HG03439 (cell line): Measurements from ENCODE around the gene NATD1.

ENCODE experiments used
- ATAC-seq: cut with Tn5 transposase; IDR thresholded peaks from one replicate; pipeline ENCODE4 v1.9.1; 2021; ENCODE audit warnings: mild to moderate bottlenecking, moderate library complexity; ENCODE audit not compliant: unreplicated experiment

Gene NATD1

DNA sequence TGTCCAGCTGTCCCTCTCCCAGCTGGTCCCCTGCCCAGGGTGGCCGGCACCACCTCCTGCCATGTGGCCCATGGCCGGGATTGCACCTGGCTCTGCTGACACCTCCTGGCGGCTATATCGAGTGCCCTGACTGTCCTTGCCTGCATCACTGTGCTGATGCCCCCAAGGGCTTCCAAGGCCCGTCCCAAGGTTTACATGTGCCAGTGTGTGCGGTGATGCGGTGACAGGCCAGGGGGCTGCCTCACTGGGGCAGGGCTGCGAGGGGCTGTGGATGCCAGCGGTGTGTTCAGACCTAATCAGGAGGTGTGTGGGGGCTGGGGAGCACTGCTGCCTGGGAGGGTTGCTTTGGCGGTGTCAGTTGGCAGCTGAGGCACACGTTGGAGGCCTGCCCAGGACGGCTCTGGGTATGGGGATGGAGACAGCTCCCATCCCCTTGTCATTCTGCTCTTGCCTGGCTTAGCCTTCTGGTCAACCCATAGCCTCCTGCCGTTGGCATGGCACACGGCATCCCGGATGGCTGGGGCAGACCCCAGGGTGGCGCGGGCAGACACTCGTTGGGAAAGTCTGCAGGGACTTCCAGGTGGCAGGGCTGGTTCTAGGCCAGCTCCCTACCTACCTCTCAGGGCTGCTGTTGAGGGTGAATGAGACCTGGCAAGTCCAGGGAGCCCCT is 36.8 kb upstream of the NATD1 start:
- ATAC-seq: no peak

- no peak for ATAC-seq
These were observed 36.1 kb upstream of the NATD1 start for GRCh38 chr17:21289175-21289901.

GRCh38 chr17:21288571-21289017 is 35.4 kb upstream of the NATD1 start:
- no peak for ATAC-seq

GRCh38 chr17:21287703-21288449 is 34.7 kb upstream of the NATD1 start:
- ATAC-seq: peak; percentile 32

DNA sequence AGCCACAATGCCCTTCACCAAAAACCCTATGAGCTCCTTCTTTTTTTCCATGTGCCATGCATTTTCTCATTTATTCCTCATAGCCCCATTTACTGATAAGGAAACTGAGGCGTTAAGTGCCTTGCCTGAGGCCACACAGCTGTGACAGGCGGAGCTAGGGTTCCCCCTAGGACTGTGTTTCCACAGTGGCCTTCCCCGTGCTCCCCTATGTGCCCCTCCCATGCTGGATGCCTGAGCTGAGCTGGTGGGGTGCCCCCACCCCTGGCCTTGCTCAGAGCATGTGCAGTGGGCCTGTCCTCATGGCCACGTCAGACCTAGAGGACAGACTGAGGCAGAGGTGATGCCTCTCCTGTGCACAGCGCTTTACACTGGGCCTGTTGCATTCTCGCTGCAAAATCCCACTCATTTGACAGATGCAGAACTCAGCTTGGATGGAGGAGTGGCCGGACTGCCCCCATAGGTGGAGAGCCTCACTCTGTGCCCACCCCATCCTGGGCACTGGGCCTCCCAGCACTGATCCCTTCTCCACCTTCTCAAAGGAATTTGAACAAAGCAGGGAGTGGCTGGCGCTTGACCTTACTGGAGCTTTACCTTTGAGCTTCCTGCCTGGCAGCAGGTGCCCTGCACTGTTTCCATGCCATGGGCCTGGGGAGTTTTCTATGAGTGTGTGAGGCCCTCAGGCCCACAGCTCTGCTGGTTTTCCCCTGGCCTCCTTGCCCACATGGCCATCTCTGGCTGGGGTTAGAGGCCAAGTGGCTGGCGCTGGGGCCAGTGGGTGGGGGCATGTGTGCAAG is 33.9 kb upstream of the NATD1 start:
- ATAC-seq: no peak

- no peak for ATAC-seq
These were observed 33.0 kb upstream of the NATD1 start for GRCh38 chr17:21286066-21286770.

GRCh38 chr17:21285164-21286065 is 32.2 kb upstream of the NATD1 start:
- ATAC-seq: no peak

DNA sequence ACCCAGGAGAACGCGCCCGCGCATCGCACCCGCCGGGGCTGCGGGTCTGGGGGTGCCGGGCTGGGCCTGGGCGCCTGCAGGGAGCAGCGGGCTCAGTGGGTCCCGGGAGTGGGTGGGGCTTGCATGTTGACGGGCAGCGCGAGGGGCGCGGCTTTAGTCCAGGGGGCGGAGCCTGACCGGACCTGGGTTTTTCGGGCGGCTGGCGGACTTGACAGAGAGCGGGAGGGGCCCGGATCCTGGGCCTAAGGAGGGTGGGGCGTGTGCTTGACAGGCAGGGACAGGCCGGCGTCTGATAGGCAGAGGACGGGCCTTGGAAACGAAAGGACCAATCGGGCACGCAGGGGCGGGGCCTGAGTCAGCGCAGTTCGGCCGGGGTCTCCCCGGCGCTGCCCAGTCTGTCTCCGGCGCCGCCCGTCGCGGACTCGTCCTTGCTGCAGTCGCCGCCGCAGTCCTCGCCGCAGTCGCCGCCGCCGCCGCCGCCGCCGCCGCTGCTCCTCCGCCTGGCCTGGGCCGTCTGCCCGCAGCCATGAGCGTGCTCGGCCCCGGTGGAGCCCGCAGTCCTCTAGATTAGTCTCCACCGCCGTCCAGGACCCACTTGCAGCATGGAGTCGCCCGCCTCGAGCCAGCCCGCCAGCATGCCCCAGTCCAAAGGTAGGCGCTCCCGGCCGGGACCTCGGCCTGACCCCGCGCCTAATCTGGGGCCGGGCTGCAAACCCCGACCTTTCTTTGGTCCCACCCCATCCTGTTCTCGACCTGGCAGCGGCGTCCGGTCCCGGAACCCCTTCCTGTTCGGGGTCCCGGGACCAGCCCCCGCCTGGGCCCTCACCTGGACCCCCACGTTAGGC is 31.3 kb upstream of the NATD1 start, which contains the start of gene MAP2K3:
MAP2K3 (plus strand) TSS at position 393 of the 845 bp plus-strand sequence; CDS start at position 603, 210 bp downstream.
- peak; percentile 74 for ATAC-seq

DNA sequence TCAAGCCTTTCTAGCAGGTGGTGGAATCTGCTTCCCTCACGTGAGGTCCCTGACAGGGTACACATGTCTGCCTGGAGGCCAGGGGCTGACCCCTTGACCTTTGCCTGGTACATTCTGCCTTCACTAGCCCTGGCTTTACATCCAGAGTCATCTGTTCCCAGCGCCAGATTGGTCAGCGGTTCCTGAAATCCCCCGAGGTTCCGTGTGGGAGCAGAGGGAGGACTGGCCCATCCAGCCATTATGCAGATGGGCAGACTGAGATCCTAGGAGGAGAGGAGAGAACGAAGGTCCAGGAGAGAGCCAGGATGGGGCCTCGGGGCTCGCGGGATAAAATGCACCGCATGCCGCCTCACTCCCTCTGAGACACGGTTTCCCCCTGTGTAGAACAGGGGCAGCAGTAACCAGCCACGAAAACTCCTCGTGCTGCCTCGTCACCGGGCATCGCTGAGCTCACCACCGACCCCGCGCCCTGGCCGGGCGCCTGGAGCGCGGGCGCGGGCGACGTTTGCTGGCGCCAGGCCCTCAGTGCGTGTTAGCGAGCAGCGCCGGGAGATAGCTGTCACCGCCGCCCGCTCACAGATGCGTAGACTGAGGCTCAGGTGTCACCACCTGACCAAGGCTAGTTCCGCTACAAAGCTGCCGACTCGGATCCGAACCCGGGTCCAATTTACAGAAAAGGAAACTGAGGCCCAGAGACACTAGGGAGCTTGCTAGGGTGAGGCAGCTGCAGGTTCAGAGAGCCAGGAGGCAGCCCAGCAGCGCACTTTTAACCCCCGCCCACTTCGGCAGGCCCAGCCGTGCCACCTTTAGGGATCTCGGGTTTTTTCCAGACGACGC is 30.5 kb upstream of the NATD1 start:
- ATAC-seq: no peak

DNA sequence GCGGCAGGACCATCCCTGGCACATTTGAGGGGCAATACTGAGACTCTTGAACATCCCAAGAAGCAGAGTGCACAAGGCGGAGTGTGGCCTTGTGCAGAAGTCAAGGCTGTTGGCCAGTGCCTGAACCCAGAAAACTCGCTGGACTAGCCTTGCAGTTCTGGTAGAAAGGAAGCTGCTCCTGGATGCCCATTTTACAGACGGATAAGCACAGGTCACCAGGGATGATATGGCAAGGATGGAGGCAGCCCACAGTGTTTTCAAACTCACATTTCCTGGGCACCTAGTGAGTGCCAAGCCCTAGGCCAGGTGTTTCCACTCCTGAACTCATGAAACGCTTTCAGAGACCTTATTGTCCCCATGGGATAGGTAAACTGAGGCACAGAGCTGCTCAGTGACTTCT is 29.6 kb upstream of the NATD1 start:
- ATAC-seq: no peak

DNA sequence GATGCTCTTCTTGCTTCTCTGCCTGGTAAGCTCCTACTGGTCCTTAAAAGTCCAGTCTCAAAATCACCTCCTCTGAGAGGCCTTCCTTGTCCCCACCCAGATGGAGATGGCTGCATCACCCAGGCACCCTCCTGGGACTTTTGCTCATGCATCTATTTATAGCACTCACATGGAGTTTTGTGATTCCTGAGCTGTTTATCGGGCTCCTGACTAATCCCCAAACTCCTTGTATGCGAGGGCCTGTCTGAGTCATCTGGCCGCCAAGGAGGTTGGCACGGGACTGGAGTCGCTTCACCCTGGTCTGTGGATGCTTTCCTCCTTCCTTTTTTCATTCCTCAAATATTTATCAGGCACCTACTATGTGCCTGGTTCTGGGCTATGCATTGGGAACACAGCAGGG is 29.0 kb upstream of the NATD1 start:
- ATAC-seq: no peak

DNA sequence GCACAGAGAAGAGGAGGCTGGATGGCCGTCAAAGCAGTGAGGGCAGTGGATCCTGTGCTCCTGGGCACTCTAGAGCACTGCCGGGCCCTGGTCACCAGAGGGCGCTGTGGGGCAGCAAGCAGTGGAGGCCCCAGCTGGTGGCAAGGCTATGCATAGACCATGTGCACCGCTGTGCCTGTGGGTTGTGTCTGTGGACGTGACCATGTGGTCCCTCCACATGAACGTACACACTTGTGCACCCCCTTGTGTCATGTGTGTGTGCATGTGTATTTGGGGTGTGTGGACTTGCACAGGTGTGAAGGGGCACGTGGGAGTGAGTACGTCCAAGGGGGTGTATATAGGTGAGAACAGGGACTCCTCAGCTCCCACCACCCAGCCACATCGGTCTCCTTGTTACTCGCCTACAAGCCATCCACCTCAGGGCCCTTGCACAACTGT is 26.9 kb upstream of the NATD1 start:
- no peak for ATAC-seq

DNA sequence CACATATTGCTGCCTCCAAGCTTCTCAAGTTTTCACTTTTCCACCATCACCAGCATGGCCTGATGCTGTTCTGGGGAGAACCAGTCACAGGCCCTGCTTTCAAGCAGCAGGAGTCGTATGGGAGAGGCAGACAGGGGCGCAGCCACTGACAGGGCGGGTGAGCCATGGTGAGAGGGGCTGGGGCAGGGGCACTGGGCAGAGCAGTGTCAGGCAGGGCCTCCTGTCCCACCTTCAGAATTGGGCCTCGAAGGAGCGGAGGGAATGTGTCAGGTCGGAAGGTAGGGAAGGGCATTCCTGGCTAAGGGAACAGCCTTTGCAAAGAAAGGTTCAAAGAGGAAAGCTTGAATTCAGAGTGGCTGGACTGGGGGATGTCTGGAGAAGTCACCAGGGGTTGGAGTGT is 26.4 kb upstream of the NATD1 start:
- no peak for ATAC-seq

- no peak for ATAC-seq
These were observed 26.0 kb upstream of the NATD1 start for GRCh38 chr17:21279198-21279535.

- no peak for ATAC-seq
These were observed 25.4 kb upstream of the NATD1 start for GRCh38 chr17:21278450-21279197.

DNA sequence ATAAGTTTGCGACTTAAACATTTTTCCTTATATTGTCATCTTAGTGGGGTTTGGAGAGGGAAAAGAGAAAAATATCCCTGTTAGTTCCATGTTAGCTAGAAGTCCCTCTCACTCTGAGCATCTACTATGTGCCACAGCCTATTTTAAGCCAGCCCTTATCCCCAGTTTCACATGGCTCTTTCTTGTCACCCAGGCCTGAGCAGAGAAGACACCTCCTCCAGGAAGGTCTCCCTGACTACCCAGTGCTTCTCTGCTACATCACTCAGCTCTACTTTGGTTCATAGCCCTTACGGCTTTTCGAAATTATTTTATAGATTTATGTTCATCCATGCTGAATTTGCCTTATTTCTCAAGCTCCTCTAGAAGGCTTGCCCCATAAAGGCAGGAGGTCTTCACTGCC is 24.1 kb upstream of the NATD1 start:
- no peak for ATAC-seq

- peak; percentile 10 for ATAC-seq
These were observed 23.0 kb upstream of the NATD1 start for GRCh38 chr17:21276264-21276588.
